ENCODE results near the gene RMND5B. TPM values are rescaled to one million over a fixed set of nuclear protein-coding genes. Genes with fewer than 3 reads are reported as not detected.
"Not testable (repeated sequence)": the region's sequence is repeated elsewhere in the genome, so short reads cannot be mapped to it uniquely, and the experiment has no call there.

RMND5B gene
- total RNA-seq, 1 donor, result 10.2 TPM

GRCh38 chr5:178120607-178121357, 10.0 kb upstream of the RMND5B start:
- no peak overlapping the region for H3K4me3 ChIP-seq (ENCODE audit: low read length)
- peaks cover 3% of the 10 kb centered on the region for H3K27me3 ChIP-seq (ENCODE audit: insufficient read depth, low read length)
- H3K4me1 ChIP-seq (ENCODE audit: insufficient read depth, low read length), result peaks cover 63% of the 10 kb centered on the region
- H3K9me3 ChIP-seq (ENCODE audit: low read depth, low read length), result no peaks in the 10 kb centered on the region

- H3K27me3 ChIP-seq (ENCODE audit: insufficient read depth, low read length), result peaks cover 1% of the 10 kb centered on the region
- no peak overlapping the region for H3K4me3 ChIP-seq (ENCODE audit: low read length)
- H3K9me3 ChIP-seq (ENCODE audit: low read depth, low read length), result no peaks in the 10 kb centered on the region
- H3K4me1 ChIP-seq (ENCODE audit: insufficient read depth, low read length), result peaks cover 55% of the 10 kb centered on the region
Observed at GRCh38 chr5:178121391-178122276, 9.2 kb upstream of the RMND5B start.

GRCh38 chr5:178122346-178122745, 8.5 kb upstream of the RMND5B start:
- no peak overlapping the region for H3K4me3 ChIP-seq (ENCODE audit: low read length)
- no peaks in the 10 kb centered on the region for H3K9me3 ChIP-seq (ENCODE audit: low read depth, low read length)
- no peaks in the 10 kb centered on the region for H3K27me3 ChIP-seq (ENCODE audit: insufficient read depth, low read length)
- peaks cover 47% of the 10 kb centered on the region for H3K4me1 ChIP-seq (ENCODE audit: insufficient read depth, low read length)

DNA sequence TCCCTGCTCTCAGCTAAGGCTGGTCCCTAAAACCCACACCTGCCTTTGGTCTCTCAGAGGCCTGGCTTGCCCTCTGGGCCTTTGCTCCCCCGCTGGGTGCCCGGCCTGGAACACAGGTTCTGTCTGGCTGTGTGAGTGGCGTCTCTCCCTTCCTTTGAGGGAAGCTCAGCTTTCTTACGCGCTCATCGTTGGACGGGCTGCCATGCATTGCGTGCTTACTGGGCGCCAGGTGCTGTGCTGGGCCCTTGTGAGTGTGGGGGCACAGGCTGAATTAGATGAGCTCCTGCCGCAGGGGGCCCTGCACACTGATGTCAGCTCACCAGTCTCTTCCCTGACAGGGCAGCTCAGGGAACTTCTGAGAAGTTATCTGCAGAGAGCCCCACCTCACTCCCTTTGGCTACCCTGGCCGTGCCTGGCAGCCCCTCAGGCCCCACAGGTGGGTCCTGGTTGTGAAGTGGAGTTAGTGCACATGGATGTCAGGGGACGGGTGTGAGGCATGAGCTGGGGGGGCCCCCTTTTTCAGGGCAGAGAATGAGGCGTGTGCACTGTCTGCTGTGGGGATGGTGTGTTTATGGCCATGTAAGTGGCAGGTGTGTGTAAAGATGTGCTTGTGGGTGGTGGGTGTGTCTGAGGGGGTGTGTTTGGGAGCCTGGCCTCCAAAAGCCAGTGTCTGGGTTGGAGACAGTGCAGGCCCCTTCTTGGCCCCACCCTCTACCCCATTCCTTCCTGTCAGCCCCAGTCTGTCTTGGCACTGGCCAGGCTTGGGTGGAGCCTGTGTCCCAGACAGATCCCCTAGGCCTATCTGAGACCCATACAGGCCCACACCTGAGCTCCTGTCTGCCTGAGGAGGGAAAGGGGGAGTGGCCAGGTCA, 7.5 kb upstream of the RMND5B start:
- H3K4me3 ChIP-seq (ENCODE audit: low read length), result no peak overlapping the region
- no peaks in the 10 kb centered on the region for H3K27me3 ChIP-seq (ENCODE audit: insufficient read depth, low read length)
- H3K9me3 ChIP-seq (ENCODE audit: low read depth, low read length), result no peaks in the 10 kb centered on the region
- peaks cover 38% of the 10 kb centered on the region for H3K4me1 ChIP-seq (ENCODE audit: insufficient read depth, low read length)

- no peak overlapping the region for H3K4me3 ChIP-seq (ENCODE audit: low read length)
- peaks cover 32% of the 10 kb centered on the region for H3K4me1 ChIP-seq (ENCODE audit: insufficient read depth, low read length)
- no peaks in the 10 kb centered on the region for H3K27me3 ChIP-seq (ENCODE audit: insufficient read depth, low read length)
- H3K9me3 ChIP-seq (ENCODE audit: low read depth, low read length), result no peaks in the 10 kb centered on the region
Observed at GRCh38 chr5:178123966-178124925, 6.6 kb upstream of the RMND5B start.

DNA sequence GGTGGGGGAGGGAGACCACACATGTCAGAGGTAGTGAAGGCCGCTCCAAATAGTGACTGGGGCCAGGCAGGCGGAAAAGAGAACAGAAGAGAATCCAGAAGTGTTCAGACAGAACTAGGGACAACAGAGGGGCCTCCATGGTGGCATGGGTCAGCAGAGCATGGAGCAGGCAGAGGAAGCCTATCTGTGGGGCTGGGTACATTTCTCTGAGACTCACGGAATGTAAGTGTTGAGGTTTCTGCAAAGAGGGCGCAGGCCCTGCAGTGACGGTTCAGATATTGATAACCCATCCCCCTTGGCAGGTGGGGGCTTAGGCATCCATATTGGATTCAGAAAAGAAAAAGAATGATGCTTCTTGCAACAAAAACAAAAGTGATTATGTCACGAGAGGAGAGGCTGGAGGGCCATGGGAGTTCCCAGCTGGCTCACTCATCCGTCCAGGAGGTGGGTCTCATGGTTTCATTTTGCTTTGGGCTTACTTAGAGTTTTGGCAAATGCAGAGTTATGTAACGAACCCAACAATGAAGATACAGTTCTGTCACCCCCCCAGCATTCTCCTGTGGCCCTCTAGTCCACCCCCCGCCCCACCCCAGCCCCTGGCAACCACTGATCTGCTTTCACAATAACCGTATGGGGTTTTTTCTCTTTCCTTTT, 5.4 kb upstream of the RMND5B start:
- Histone ChIP-seq H3K4me3 (ENCODE audit: low read length) (no peak overlapping the region), H3K9me3 (ENCODE audit: low read depth, low read length) (no peaks in the 10 kb centered on the region), H3K4me1 (ENCODE audit: insufficient read depth, low read length) (peaks cover 26% of the 10 kb centered on the region), H3K27me3 (ENCODE audit: insufficient read depth, low read length) (no peaks in the 10 kb centered on the region)

DNA sequence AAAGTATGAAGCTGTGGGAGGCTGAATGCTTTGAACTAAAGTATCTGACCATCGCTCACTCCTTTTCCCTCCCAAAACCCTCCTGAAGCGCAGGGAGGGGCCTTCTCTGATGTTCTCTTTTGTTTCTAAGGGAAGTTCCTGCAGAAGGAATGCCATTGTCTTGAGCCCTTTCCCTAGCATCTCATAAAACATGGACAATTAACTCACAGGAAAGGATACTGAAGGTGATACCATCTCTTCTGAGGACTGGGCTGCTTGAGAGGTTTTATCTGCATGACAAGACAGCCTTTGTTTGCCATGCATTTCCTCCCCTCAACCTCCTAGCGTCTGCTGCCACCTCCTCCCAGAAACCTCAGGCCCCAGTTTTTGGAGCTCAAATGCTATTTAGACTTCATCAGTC, 4.3 kb upstream of the RMND5B start:
- H3K4me3 ChIP-seq (ENCODE audit: low read length), result no peak overlapping the region
- no peaks in the 10 kb centered on the region for H3K27me3 ChIP-seq (ENCODE audit: insufficient read depth, low read length)

GRCh38 chr5:178127300-178128009, 3.4 kb upstream of the RMND5B start:
- H3K27me3 ChIP-seq (ENCODE audit: insufficient read depth, low read length); H3K4me3 ChIP-seq (ENCODE audit: low read length); H3K9me3 ChIP-seq (ENCODE audit: low read depth, low read length): not testable (repeated sequence)
- peaks cover 17% of the 10 kb centered on the region for H3K4me1 ChIP-seq (ENCODE audit: insufficient read depth, low read length)

More for the DNA sequence above, 4.3 kb upstream of the RMND5B start:
- Histone ChIP-seq H3K9me3 (ENCODE audit: low read depth, low read length) (no peaks in the 10 kb centered on the region), H3K4me1 (ENCODE audit: insufficient read depth, low read length) (peaks cover 19% of the 10 kb centered on the region)

DNA sequence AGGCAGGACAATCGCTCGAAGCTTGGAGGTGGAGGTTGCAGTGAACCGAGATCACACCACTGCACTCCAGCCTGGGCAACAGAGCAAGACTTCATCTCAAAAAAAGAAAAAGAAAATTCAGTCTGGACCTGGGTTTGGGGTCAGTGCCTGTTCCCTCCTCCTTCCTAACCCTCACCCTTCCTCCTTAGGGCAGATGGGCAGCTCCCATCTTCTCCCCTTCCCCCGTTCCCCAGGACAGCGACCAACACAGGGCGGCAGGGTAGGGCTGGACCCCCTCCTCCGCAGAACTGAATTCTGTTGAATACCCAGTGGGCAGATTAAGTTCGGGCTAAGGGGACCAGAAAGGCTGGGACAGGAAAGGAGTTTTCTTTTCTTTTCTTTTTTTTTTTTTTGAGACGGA, 1.5 kb upstream of the RMND5B start:
- no peaks in the 10 kb centered on the region for H3K9me3 ChIP-seq (ENCODE audit: low read depth, low read length)
- no peak overlapping the region for H3K4me3 ChIP-seq (ENCODE audit: low read length)
- H3K4me1 ChIP-seq (ENCODE audit: insufficient read depth, low read length), result peaks cover 17% of the 10 kb centered on the region
- no peaks in the 10 kb centered on the region for H3K27me3 ChIP-seq (ENCODE audit: insufficient read depth, low read length)

DNA sequence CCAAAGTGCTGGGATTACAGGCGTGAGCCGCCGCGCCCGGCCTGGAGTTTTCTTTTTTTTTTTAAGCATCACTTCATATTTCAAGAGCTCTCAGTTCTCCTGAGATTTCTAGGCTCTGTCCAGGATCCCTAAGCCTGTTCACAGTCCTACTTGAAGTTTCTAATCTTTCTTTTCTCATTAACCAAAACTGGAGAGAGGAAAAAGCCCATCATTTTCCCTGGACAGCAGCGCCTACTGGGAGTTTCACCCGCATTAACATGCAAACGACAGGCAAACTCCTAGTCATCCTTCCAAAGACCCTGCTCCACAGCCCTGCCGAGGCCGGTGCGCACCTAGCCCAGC, 609 bp upstream of the RMND5B start:
- H3K9me3 ChIP-seq (ENCODE audit: low read depth, low read length); H3K27me3 ChIP-seq (ENCODE audit: insufficient read depth, low read length): not testable (repeated sequence)
- Histone ChIP-seq H3K4me3 (ENCODE audit: low read length) (peak overlapping the region; percentile 75), H3K4me1 (ENCODE audit: insufficient read depth, low read length) (peaks cover 17% of the 10 kb centered on the region)

DNA sequence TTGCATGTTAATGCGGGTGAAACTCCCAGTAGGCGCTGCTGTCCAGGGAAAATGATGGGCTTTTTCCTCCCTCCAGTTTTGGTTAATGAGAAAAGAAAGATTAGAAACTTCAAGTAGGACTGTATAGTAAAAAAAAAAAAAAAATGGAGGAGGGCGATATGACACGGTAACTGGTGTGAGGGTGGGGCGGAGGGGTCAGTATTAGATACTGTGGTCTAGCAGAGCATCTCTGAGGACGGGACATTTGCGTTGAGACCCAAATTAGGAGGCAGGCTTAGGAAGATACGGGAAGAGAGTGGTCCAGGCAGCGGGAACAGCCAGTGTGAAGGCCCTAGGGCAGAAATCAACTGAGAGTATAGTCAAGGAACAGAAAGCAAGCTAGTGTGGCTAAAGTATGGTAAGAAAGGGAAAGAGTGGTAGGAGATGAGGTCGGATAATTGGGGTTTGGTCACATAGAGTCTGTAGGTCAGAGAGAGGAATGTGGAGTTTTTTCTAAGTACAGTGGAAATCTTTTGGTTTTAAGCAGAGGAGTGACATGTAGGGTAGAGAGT, 707 bp downstream of the RMND5B start:
- Histone ChIP-seq H3K27me3 (ENCODE audit: insufficient read depth, low read length) (no peaks in the 10 kb centered on the region), H3K4me3 (ENCODE audit: low read length) (peak overlapping the region; percentile 75), H3K9me3 (ENCODE audit: low read depth, low read length) (no peaks in the 10 kb centered on the region), H3K4me1 (ENCODE audit: insufficient read depth, low read length) (peaks cover 17% of the 10 kb centered on the region)

DNA sequence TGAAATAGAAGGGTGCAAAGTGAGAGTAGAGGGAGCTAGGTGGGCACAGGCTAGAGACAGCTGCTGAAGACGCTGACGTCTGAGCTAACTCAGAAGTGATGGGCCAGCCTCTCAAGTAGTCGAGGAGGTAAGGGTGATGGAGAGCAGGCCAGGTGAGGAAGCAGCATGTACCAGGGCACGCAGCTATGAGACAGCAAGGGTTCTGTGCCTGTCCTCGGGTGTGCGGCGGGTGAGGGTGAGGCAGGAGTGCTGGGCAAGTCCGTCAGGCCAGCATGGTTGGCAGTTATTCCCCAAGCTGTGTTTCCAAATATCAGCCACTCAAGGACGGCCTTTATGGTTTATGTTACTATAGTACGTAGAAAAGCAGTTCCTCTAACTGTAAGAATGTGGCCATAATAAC, 6.2 kb downstream of the RMND5B start:
- Histone ChIP-seq H3K27me3 (ENCODE audit: insufficient read depth, low read length) (no peaks in the 10 kb centered on the region), H3K4me3 (ENCODE audit: low read length) (no peak overlapping the region), H3K4me1 (ENCODE audit: insufficient read depth, low read length) (peaks cover 2% of the 10 kb centered on the region), H3K9me3 (ENCODE audit: low read depth, low read length) (no peaks in the 10 kb centered on the region)

DNA sequence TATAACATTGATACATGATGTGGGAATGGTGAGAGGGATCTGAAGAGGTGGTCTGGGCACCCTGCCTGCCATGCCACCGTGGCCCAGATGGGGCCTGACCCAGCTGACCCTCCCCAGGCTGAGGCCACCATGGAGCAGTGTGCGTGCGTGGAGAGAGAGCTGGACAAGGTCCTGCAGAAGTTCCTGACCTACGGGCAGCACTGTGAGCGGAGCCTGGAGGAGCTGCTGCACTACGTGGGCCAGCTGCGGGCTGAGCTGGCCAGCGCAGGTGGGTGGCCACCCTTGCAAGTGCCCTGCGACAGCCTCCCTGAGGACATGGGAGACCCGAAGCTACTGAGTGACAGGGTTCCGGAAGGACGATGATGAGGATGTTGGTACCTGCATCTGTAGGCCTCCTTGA, 7.2 kb downstream of the RMND5B start:
- Histone ChIP-seq H3K9me3 (ENCODE audit: low read depth, low read length) (no peaks in the 10 kb centered on the region), H3K4me3 (ENCODE audit: low read length) (no peak overlapping the region), H3K27me3 (ENCODE audit: insufficient read depth, low read length) (no peaks in the 10 kb centered on the region), H3K4me1 (ENCODE audit: insufficient read depth, low read length) (no peaks in the 10 kb centered on the region)
